Type B pancreatic cell (in vitro differentiated cells): ENCODE results near the gene NCK2. TPM values are rescaled to one million over a fixed set of nuclear protein-coding genes. Genes with fewer than 3 reads are reported as not detected.

ENCODE experiments used
- DNase-seq: peaks from one replicate; pipeline ENCODE4 v3.0.0; 2021; ENCODE audit warnings: mixed read lengths; ENCODE audit not compliant: unreplicated experiment; ENCODE audit errors: extremely low spot score
- H3K27ac Mint-ChIP-seq: 2 replicates; pipeline ENCODE4 v1.8.0; 2021; ENCODE audit warnings: mild to moderate bottlenecking, mixed read lengths
- H3K27me3 Mint-ChIP-seq: 2 replicates; pipeline ENCODE4 v1.8.0; 2021; ENCODE audit warnings: mixed read lengths
- H3K36me3 Mint-ChIP-seq: 2 replicates; pipeline ENCODE4 v1.8.0; 2021; ENCODE audit warnings: mixed read lengths
- H3K4me1 Mint-ChIP-seq: one replicate; pipeline ENCODE4 v1.8.0; 2021; ENCODE audit warnings: mixed read lengths; ENCODE audit not compliant: unreplicated experiment
- H3K4me3 Mint-ChIP-seq: 2 replicates; pipeline ENCODE4 v1.8.0; 2021; ENCODE audit warnings: mild to moderate bottlenecking, mixed read lengths
- H3K9me3 Mint-ChIP-seq: 2 replicates; pipeline ENCODE4 v1.8.0; 2021; ENCODE audit warnings: mixed read lengths
- total RNA-seq: library from RNA; stranded (reverse); gene quantifications from 2 replicates; pipeline ENCODE4 v1.2.1, GENCODE V29; 2021; ENCODE audit warnings: low replicate concordance
- TF ChIP-seq, protein P1 (sequence below): fragments of 200-600 bp; sonication (generic); conservative IDR thresholded peaks from 2 replicates; pipeline ENCODE4 v1.5.0; 2021; ENCODE audit warnings: antibody characterized with exemption, mild to moderate bottlenecking

The NCK2 gene
- total RNA-seq, 1 donor from 2014 or later: 86.4 TPM

DNA sequence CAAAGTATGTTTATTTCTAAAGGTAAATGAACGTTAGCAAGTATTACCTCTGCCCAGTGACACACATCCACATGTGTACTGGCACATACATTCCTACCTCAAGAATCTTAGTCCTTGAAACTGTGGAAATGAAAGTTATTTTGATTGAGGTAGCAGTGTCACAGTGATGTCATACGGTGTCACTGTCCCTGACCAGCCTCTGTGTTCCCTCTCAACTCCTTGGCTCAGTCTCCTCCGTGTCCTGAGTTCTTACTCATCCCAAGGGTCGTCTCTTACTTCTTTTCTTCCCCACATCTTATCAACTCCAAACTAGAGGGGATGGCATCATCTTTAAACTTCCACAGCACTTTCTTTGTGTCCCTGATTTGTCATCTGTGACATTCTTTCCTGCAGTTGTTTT, 3.3 kb downstream of the NCK2 start:
- Mint-ChIP-seq H3K27ac (peak overlapping the region; percentile 95), H3K4me3 (peak overlapping the region; percentile 94), H3K9me3 (no peaks in the 10 kb centered on the region), H3K4me1 (peaks cover 61% of the 10 kb centered on the region), H3K36me3 (peaks cover 36% of the 10 kb centered on the region), H3K27me3 (no peaks in the 10 kb centered on the region)
- no peak for DNase-seq
- TF ChIP-seq, protein P1, sequence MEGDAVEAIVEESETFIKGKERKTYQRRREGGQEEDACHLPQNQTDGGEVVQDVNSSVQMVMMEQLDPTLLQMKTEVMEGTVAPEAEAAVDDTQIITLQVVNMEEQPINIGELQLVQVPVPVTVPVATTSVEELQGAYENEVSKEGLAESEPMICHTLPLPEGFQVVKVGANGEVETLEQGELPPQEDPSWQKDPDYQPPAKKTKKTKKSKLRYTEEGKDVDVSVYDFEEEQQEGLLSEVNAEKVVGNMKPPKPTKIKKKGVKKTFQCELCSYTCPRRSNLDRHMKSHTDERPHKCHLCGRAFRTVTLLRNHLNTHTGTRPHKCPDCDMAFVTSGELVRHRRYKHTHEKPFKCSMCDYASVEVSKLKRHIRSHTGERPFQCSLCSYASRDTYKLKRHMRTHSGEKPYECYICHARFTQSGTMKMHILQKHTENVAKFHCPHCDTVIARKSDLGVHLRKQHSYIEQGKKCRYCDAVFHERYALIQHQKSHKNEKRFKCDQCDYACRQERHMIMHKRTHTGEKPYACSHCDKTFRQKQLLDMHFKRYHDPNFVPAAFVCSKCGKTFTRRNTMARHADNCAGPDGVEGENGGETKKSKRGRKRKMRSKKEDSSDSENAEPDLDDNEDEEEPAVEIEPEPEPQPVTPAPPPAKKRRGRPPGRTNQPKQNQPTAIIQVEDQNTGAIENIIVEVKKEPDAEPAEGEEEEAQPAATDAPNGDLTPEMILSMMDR: no peak

DNA sequence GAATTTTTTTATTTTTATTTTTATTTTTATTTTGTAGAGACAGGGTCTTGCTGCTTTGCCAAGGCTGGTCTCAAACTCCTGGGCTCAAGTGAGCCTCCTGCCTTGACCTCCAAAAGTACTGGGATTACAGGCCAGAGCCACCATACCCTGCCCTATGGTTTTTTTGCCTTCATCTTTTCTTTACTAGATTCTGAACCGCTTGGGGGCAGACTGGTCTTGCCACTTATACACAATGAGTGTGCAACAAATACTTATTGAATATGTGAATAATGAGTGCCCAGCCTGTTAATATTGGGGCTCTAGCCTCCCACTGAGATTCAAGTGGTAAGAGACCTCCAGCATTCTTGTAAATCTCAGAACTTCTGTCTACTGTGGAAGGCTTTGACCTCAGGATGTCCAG, 3.9 kb downstream of the NCK2 start:
- Mint-ChIP-seq H3K27ac (no peak overlapping the region), H3K4me3 (no peak overlapping the region), H3K36me3 (peaks cover 38% of the 10 kb centered on the region), H3K9me3 (no peaks in the 10 kb centered on the region), H3K27me3 (no peaks in the 10 kb centered on the region), H3K4me1 (peaks cover 59% of the 10 kb centered on the region)
- TF ChIP-seq, protein P1: no peak
- DNase-seq: no peak

DNA sequence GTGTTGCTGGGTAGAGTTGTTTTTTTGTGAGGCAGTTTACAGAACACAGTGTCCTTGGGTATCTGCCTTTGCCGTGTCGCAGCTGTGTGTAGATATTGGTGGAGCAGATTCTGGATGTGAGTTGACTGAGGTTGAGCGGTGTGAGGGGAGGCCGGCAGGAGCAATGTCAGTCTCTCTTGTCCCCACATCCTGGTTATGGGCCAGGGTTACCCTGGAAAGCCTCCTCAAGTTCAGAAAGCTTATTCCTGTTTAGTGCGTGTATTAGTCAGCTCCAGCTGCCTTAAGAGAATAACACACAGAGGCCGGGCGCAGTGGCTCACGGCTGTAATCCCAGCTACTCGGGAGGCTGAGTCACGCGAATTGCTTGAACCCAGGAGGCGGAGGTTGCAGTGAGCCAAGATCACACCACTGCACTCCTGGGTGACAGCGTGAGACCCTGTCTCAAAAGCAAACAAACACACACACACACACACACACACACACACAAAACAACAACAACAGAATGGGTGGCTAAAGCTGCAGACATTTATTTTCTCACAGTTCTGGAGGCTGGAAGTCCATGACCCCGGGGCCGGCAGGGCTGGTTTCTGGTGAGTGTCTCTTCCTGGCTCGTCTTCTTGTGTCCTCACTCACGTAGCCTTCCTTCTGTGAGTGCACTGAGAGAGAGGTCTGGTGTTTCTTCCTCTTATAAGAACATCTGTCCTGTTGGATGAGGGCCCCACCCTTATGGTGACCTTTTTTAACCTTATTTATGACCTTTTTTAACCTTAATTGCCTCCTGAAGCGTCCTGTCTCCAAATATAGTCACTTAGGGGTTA, 5.1 kb downstream of the NCK2 start:
- H3K9me3 Mint-ChIP-seq: no peaks in the 10 kb centered on the region
- peak; percentile 6 for DNase-seq
- H3K27me3 Mint-ChIP-seq: no peaks in the 10 kb centered on the region
- peak overlapping the region; percentile 57 for H3K4me3 Mint-ChIP-seq
- no peak overlapping the region for H3K27ac Mint-ChIP-seq
- peaks cover 42% of the 10 kb centered on the region for H3K36me3 Mint-ChIP-seq
- peaks cover 65% of the 10 kb centered on the region for H3K4me1 Mint-ChIP-seq
- TF ChIP-seq, protein P1: no peak

DNA sequence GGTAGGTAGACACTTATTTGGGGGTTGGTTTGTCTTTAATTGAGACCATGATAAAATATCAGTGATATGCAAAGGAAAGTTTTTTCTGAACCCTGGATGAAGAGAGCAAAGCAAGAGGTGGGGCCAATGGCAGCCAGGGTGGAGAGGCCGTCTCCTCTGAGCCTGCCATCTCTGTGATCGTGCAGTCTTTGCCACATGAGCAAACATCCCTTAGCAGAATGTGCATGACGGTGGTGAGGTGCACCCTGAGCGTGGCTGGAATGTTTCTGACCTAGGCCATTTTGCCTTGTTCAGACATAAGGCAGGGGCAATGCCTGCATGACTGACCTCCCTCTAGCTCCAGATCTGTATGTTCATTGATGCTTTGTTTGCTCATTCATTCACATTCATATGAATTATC, 6.0 kb downstream of the NCK2 start:
- no peaks in the 10 kb centered on the region for H3K27me3 Mint-ChIP-seq
- no peaks in the 10 kb centered on the region for H3K9me3 Mint-ChIP-seq
- DNase-seq: no peak
- peaks cover 48% of the 10 kb centered on the region for H3K36me3 Mint-ChIP-seq
- H3K4me3 Mint-ChIP-seq: peak overlapping the region; percentile 50
- peak overlapping the region; percentile 7 for H3K27ac Mint-ChIP-seq
- peaks cover 73% of the 10 kb centered on the region for H3K4me1 Mint-ChIP-seq
- TF ChIP-seq, protein P1: no peak

DNA sequence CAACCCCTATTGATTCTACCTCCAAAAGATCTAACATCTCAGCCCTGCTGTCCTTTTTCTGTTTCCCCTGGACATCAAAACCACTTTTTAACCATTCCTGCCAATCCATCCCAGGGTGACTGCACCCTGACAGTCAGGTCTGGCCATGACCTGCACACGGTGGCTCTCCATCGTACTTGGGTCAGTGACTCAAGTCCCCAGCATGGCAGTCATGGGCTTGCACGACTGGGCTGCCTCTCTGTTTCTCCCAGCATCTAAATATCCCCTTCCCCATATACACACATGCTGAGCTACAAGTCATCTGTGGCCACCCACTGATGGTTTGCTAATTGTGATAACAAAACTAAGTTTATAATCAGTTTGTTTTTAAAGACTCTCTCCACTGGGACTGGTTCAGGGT, 6.6 kb downstream of the NCK2 start:
- Mint-ChIP-seq H3K9me3 (no peaks in the 10 kb centered on the region), H3K4me3 (peak overlapping the region; percentile 50), H3K36me3 (peaks cover 48% of the 10 kb centered on the region), H3K27me3 (no peaks in the 10 kb centered on the region), H3K27ac (peak overlapping the region; percentile 7), H3K4me1 (peaks cover 73% of the 10 kb centered on the region)
- TF ChIP-seq, protein P1: no peak
- no peak for DNase-seq
